HG02610 (cell line): ENCODE results near the gene CCIN.
A peak's percentile ranks its signal among the peaks of the same experiment; 100 is the strongest.
"Not testable (repeated sequence)": the region's sequence is repeated elsewhere in the genome, so short reads cannot be mapped to it uniquely, and the experiment has no call there.

Source experiments
- ATAC-seq: cut with Tn5 transposase; IDR thresholded peaks from one replicate; pipeline ENCODE4 v1.9.1; 2021; ENCODE audit warnings: mild to moderate bottlenecking, moderate library complexity; ENCODE audit not compliant: unreplicated experiment

CCIN gene

GRCh38 chr9:36169166-36169565 lies at the start of gene CCIN:
CCIN (plus strand) TSS chr9:36169388; CDS start chr9:36169503, 115 bp downstream.
- no peak for ATAC-seq

GRCh38 chr9:36119476-36119875 lies 49.7 kb upstream of the CCIN start:
- ATAC-seq = no peak

DNA sequence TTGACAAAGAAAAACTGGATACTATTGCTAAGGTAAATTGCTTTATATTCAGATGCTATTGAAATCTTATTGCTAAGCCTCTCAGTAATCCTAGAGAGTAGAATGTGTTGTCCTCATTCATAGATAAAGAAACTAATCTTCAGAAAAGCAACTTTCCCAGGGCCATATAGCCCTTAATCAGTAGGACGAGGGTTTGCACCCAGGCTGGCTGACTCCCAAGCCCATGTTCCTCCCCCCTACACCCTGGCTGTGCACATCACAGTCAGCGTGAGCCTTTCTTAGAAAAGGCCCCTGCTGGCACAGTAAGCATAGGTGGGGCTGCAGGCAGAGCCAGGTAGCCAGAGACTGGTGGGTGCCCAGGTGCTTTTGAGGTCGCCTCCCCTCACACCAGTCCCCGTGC lies 48.5 kb upstream of the CCIN start:
- no peak for ATAC-seq

GRCh38 chr9:36121971-36122370 lies 47.2 kb upstream of the CCIN start:
- no peak for ATAC-seq

DNA sequence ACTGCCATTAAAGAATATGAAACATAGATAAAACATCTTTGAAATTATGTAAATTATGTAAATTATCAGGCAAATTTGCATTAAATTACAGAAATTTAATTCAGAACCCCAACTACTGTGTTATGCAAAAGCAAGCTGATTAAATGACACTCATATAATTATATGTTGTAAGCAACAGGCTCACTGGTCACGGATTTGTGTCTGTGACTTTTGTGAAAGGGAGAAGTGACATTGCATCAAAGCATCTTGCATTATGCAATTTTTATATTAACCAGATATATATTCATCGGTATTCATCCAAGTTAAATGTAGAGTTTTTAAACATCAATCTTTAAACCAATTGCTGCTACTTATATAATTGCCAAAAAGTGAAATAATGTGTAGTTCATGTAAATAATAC lies 45.7 kb upstream of the CCIN start:
- ATAC-seq = no peak

- no peak for ATAC-seq
Observed at GRCh38 chr9:36125062-36125855, 43.9 kb upstream of the CCIN start.

DNA sequence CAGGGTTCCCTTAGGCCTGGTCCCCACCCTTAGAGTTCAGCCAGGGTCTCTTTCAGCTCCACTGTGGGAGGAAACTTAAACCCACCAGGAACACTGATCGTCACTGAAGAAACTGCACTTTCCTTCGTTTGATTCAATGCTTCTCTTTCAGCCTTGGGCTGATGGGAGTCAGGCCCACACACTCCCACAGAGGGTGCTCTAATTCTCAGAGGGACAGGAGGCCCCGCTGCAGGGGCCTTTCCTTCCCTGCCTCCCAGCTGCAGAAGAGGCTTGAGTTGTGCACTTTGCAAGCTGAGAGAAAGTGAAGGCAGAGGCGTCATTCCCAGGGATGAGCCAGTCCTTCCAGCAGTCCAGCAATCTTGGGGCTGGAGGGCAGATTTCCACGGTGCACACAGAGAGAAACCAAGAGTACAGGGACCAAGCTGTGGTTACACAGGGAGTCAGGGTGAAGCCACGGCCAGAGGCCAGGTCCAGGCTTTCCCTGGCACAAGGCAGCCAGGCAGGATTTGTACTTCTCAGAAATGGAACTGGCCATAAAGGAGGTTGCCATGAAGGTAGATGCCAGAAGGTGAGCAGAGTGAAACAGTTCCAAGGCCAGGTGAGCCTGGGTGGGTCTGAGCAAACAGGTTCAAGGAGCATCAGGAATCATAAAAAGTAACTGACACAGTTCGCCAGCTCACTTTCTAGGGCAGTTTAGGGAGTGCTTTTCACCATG lies 43.0 kb upstream of the CCIN start:
- no peak for ATAC-seq

DNA sequence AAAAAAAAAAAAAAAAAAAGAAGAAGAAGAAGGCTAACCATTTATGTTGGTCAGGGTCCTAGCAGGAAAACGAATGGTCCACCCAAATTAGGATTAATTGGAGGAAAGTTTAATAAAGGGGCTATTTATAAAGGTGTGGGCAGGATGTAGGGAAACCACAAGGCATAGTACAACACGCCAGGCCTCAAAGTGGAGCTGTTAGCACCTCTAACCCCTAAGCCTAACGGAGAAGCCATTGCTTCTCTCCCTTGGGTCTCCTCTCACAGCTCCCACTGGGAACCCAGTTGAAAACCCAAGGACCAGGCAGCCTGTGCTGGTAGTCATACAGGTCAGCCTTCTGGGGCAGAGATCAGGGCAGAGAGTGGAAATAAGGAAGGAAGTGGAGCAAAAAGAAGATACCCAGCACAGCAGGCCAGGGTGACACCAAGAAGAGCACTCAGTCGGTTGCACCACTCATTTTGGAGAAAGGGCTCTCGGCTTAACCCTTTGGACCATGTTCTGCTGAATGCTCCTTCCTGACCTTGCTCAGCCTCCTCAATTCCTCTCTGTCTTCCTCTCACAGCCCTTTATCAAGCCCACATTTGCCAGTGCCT lies 41.4 kb upstream of the CCIN start:
- no peak for ATAC-seq

GRCh38 chr9:36128349-36128748 lies 40.8 kb upstream of the CCIN start:
- no peak for ATAC-seq

- ATAC-seq = no peak
Observed at GRCh38 chr9:36129139-36129538, 40.0 kb upstream of the CCIN start.

DNA sequence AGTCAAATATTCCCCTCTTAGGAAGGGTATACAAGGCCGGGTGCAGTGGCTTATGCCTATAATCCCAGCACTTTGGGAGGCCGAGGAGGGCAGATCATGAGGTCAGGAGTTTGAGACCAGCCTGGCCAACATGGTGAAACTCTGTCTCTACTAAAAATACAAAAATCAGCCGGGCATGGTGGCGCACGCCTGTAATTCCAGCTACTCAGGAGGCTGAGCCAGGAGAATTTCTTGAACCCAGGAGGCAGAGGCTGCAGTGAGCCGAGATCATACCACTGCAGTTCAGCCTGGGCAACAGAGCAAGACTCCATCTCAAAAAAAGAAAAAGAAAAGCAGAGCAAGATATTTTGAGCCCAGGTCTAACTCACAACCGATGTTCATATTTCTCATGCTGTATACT lies 37.5 kb upstream of the CCIN start:
- not testable (repeated sequence) for ATAC-seq

- ATAC-seq = no peak
Observed at GRCh38 chr9:36132086-36132485, 37.1 kb upstream of the CCIN start.

GRCh38 chr9:36134761-36135505 lies 34.3 kb upstream of the CCIN start:
- no peak for ATAC-seq

GRCh38 chr9:36135741-36136271 lies 33.4 kb upstream of the CCIN start:
- ATAC-seq = no peak

- peak; percentile 96 for ATAC-seq
Observed at GRCh38 chr9:36136272-36136893, 32.8 kb upstream of the CCIN start, which contains the start of gene GLIPR2. GLIPR2 (plus strand) TSS chr9:36136733; CDS start chr9:36136779, 46 bp downstream.

DNA sequence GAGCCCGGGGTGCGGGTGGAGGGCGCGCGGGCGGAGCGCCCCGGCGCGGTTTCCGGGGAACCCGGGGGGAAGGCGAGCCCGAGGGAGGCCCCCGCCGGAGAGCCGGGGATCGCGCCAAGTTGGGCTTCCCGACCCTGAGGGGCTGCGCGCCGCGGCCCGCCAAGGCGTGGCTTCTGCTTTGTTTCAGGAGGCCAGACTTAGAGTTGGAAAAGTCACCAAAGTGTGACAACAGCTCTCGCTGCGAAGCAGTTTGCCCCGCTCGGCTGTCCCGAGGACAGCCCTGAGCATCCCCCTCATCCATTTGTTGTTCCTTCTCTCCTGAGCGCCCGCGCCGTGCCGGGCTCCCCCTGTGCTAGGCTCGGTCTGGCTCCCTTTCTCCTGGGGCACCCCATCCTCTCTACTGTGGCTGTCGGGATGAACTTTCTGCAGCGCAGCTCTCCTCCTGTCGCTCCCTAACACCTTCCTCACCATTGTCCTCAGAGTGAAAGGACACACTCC lies 32.2 kb upstream of the CCIN start:
- ATAC-seq = peak; percentile 10

DNA sequence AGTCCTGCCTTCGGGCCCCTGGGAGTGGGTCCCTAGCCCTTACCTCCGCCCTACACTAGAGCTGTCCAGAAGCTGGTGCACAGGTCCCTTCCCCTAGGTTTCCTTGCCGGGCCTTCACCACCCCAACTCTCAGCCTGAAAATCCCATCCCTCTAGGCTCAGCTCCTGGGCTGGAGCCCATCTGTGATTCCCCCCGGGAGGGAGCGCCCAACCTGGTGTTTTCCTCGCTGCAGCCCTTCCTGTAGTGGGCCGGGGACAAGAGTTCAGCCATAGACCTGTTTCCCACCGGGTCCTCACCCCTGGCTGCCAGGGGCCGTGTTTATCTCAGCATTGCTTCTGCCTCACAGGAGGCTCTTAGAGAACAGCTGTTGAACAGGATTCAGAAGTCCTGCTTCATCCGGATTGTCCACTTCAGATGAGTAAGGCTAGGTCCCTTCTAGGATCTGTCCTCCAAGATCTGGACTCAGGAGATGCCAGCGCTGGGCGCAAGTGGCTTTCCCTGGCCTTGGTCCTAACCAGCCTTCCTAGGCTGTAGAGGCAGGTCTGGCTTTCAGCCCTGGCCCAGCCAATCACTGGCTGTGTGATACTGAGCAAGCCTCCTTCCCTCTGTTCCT lies 31.7 kb upstream of the CCIN start:
- ATAC-seq = no peak

GRCh38 chr9:36138496-36138895 lies 30.7 kb upstream of the CCIN start:
- no peak for ATAC-seq

GRCh38 chr9:36138901-36139300 lies 30.3 kb upstream of the CCIN start:
- ATAC-seq = no peak
